ENCODE results near the gene GNAO1.

The GNAO1 gene

DNA sequence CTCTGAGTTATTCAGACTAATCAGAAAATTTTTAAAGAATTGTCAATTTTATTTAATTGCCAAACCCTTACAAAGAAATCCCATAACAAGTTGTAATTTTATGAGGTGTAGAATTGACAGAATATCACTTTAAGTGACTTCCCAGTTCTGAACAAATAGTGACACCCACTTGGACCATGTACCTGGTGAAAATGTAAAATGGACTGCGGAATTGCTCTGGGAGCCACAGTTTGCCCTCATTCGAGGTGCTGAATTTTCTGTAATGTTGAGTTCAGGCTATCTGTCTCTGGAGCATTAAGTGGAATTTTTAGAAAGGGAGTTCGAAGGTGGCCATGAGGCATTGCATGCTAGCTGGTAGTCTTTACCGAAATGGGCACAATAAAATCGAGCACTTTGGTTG lies 5.1 kb downstream of the GNAO1 start:
- no peak for DNase-seq (ENCODE audit: low spot score)
- in situ Hi-C loops (cut with MboI; ENCODE audit: low sequenced_read_pairs, unreplicated experiment): no loop called here
- TF ChIP-seq CTCF (IDR thresholded peaks at IDR 0.05; ENCODE audit: borderline replicate concordance, control extremely low read depth, extremely low read depth, insufficient read depth, missing control alignments): no peak

GRCh38 chr16:56197192-56197992 lies 6.1 kb downstream of the GNAO1 start:
- in situ Hi-C loops (cut with MboI; ENCODE audit: low sequenced_read_pairs, unreplicated experiment): no loop called here

GRCh38 chr16:56198006-56198754 lies 6.9 kb downstream of the GNAO1 start:
- no peak for TF ChIP-seq CTCF (IDR thresholded peaks at IDR 0.05; ENCODE audit: borderline replicate concordance, control extremely low read depth, extremely low read depth, insufficient read depth, missing control alignments)

More at GRCh38 chr16:56197192-56197992, 6.1 kb downstream of the GNAO1 start:
- TF ChIP-seq CTCF (IDR thresholded peaks at IDR 0.05; ENCODE audit: borderline replicate concordance, control extremely low read depth, extremely low read depth, insufficient read depth, missing control alignments): no peak
- DNase-seq (ENCODE audit: low spot score): no peak

GRCh38 chr16:56198755-56199114 lies 7.4 kb downstream of the GNAO1 start:
- in situ Hi-C loops (cut with MboI; ENCODE audit: low sequenced_read_pairs, unreplicated experiment): no loop called here

More at GRCh38 chr16:56198006-56198754, 6.9 kb downstream of the GNAO1 start:
- in situ Hi-C loops (cut with MboI; ENCODE audit: low sequenced_read_pairs, unreplicated experiment): no loop called here
- DNase-seq (ENCODE audit: low spot score): no peak

DNA sequence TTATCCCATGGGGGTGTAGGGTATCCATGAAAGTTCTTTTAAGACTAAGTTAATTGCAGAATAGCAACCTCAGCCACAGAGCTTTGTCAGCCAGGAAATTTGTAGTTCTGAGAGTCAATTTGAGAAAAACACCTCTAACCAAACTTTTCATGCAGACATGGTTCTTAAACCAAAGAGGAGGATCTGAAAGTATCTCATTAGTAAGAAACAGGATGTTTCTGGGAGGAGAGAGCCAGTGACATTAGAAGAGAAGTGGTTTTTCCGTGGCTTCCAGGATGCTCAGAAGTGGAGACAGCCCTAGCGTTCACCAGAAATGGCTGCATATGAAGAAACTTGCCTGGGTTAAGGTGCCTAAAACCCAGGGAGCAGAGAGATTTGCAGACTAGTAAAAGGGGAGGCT lies 7.9 kb downstream of the GNAO1 start:
- DNase-seq (ENCODE audit: low spot score): peak; percentile 34
- TF ChIP-seq CTCF (IDR thresholded peaks at IDR 0.05; ENCODE audit: borderline replicate concordance, control extremely low read depth, extremely low read depth, insufficient read depth, missing control alignments): no peak
- in situ Hi-C loops (cut with MboI; ENCODE audit: low sequenced_read_pairs, unreplicated experiment): no loop called here

More at GRCh38 chr16:56198755-56199114, 7.4 kb downstream of the GNAO1 start:
- no peak for TF ChIP-seq CTCF (IDR thresholded peaks at IDR 0.05; ENCODE audit: borderline replicate concordance, control extremely low read depth, extremely low read depth, insufficient read depth, missing control alignments)
- DNase-seq (ENCODE audit: low spot score): no peak

DNA sequence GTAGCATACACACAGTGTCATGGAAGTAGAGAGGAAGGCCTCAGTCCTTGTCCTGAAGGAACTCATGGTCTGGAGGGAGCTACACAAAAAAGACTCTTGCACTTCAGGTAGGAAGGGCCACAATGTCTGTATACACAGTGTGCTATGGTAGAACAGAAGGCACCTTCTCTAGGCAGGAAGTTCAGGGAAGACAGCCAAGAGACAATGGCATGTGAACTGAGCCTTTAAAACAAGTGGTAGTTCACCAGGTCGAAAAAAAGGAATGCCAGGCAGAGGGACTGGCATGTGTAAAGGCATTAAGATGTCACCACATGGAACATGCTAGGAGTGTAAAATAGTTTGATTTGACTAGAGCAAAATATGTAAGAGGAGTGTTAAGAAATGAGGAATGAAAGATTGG lies 9.7 kb downstream of the GNAO1 start:
- in situ Hi-C loops (cut with MboI; ENCODE audit: low sequenced_read_pairs, unreplicated experiment): no loop called here
- no peak for TF ChIP-seq CTCF (IDR thresholded peaks at IDR 0.05; ENCODE audit: borderline replicate concordance, control extremely low read depth, extremely low read depth, insufficient read depth, missing control alignments)
- DNase-seq (ENCODE audit: low spot score): no peak

Data from GM13976 (cell line).